Uterus (tissue), 2 donors: ENCODE measurements around the gene TNFRSF18.

Source experiments
- POLR2A ChIP-seq, 2 donors: fragments of 450-650 bp; IDR thresholded peaks; one replicate each; pipeline ENCODE4 v1.6.1; 2016; ENCODE audit warnings: antibody characterized with exemption in 2 of 2, mild to moderate bottlenecking in 1 of 2, moderate library complexity in 1 of 2
- TF ChIP-seq, protein P1 (sequence below), 4 experiments: fragments of 200-600 bp in 2 of 4; fragments of 450-650 bp in 2 of 4; sonication (generic) in 2 of 4; IDR thresholded peaks; one replicate each; pipeline ENCODE4 v1.5.1; 2016 to 2019; ENCODE audit warnings: antibody characterized with exemption in 4 of 4, mild to moderate bottlenecking in 2 of 4, moderate library complexity in 1 of 4

DNA sequence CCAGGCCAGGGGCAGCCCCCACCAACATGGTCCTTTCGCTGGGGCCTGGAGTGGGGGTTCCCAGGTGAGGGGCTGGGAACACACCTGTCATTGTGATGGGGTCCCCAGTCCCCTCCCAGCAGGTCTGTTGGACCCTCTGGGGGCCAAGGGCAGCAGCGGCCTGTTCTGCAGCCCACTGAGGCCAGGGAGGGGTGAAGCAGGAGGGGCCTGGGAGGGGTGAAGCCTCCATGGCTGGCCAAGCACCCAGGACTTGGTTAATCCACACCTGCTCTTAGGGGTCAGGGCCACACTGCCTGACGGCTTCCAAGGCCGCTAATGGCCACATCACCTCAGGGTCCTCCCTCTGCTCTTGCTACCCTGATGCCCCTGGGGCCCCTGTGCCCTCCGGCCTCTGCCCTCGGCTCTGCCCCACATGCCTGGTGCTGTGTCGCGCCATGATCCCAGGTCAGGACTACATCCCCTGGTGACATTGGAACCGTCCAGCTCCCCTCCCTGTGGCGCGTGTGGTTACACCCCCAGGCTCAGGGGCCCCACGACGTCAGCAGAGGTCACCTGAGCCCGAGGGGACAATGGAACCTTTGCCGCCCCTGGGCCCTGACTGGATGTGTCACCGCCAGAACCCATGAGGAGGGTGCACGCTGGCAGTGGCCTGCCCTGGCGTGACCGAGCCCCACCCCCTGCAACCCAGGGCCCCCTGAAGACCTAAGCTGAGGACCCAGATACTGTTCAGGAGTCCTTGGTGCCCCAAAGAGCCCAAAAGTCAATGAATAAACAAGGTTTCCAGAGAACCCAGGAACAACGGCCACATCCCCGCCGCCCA lies 7.0 kb downstream of the TNFRSF18 start:
- TF ChIP-seq POLR2A (IDR thresholded peaks at IDR 0.05): no peak
- TF ChIP-seq, protein P1, sequence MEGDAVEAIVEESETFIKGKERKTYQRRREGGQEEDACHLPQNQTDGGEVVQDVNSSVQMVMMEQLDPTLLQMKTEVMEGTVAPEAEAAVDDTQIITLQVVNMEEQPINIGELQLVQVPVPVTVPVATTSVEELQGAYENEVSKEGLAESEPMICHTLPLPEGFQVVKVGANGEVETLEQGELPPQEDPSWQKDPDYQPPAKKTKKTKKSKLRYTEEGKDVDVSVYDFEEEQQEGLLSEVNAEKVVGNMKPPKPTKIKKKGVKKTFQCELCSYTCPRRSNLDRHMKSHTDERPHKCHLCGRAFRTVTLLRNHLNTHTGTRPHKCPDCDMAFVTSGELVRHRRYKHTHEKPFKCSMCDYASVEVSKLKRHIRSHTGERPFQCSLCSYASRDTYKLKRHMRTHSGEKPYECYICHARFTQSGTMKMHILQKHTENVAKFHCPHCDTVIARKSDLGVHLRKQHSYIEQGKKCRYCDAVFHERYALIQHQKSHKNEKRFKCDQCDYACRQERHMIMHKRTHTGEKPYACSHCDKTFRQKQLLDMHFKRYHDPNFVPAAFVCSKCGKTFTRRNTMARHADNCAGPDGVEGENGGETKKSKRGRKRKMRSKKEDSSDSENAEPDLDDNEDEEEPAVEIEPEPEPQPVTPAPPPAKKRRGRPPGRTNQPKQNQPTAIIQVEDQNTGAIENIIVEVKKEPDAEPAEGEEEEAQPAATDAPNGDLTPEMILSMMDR (IDR thresholded peaks at IDR 0.05): no peak
